GM18873 (cell line): Measurements from ENCODE around the gene MRPL2.
"Not testable (repeated sequence)": the region's sequence is repeated elsewhere in the genome, so short reads cannot be mapped to it uniquely, and the experiment has no call there.

Source experiments
- ATAC-seq: cut with Tn5 transposase; IDR thresholded peaks from one replicate; pipeline ENCODE4 v1.9.1; 2021; ENCODE audit warnings: mild to moderate bottlenecking, moderate library complexity, moderate number of reproducible peaks; ENCODE audit not compliant: unreplicated experiment, low FRiP score

MRPL2 gene

DNA sequence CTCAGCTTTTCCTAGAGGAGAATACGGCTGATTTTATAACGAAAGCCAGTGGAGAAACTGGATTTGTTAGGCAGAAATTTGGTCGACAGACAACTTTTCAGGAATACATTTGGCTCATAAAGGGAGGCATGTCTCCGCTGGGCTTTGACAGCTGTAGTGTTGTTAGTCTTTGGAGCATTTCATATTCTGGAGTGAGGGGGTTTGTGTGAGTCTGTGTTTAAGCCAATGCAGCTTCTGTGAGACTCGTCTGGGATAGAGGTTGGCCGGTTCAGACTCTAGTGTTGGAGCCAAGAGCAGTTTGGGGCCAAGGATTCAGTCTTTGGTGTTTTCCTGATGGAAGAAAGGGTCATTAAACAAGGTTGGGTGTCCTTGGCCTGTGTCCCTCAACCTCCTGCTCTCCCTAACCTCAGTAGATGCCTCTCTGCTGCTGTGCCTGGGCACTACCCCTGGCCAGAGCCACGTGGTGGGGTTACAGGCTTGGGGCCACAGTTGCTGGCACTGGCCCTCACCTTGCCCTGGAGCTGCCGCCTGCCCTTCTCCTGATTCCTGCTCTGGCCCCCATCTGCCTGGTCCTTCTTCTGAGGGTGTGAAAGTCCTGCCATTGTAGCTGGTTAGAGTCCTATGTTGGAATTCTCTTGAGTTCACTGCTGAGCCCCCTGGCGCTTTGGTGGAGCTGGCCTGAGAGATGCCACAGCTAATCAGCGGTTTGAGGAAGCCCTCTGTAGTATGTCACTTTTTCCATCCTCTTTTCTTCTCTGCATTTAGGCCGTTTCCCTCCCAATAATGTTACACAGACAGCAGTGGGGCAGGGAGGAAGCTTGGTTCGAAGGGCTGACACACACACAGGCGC, 23.8 kb upstream of the MRPL2 start:
- no peak for ATAC-seq

DNA sequence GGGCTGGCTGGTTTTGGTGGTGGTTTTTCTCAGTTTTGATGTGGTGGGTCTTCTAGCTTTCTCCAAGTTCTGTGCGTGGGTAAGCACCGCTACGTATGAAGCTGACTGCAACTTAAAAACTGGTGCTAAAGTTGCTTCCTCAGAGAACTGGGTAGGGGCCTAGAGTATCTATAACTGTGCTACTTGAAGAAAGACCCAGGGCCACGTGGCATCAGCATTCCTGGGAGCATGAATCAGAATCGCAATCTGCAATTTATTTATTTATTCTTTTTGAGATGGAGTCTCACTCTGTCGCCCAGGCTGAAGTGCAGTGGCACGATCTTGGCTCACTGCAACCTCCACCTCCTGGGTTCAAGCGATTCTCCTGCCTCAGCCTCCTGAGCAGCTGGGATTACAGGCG, 22.7 kb upstream of the MRPL2 start:
- ATAC-seq, result not testable (repeated sequence)

DNA sequence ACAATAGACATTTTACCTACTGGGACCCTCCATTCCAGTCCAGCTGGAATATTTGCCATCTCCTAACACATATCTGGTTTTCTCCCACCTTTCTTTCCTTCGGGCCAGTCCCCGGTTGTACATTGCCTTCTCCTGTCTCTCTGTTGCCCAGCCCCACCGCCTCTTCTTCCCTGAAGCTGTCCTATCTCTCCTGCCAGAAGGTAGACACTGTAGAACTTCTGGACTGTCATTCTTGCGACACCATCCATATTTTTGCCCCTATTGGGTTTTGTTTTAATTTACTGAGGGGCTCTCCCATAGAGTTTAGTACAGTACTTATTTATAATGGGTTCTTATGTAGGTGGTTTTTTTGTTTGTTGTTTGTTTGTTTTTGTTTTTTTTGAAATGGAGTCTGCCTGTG, 21.8 kb upstream of the MRPL2 start:
- ATAC-seq, result no peak

DNA sequence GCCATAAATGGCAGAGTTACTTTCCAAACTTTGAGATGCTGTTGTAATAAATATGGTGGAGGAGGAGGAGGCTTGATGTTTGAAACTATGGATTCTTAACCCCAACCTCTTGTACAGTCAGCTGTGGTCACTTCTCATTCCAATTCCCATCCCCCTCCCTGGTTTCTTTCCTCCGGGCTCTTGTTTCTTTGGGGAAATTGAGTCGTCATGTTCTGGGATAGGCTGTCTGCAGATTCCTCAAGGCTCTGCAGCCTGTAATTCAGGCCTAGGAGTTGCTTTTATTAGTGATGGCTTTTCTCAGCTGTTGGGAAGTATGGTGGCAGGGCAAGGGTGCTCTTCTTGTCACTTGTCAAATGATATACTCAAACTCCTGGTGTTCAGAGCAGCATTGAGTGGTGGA, 19.5 kb upstream of the MRPL2 start:
- no peak for ATAC-seq

DNA sequence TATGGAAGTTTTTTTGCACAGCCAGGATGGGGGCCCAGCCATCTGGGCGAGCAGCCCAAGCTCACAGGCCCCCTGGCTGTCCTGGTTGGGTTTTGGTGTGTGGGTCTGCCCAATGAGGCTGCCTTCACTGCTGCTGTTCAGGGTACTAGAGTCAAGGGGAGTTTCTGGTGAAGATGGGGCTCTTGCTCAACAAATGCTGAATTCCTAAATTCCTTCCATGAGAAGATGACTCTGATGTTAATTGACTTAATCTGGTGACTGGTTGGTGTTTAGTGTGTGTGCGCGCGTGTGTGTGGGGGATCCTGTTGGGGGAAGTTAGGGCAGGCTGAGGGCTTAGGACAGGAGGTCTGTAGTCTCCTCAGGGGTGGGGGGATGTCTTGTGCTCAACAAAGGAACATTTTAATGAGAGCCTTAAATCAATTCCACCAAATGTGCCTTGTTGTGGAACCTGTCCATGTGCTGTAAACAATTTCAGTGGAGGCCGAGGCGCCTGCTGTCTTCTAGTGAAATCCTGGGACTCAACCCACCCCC, 18.8 kb upstream of the MRPL2 start:
- ATAC-seq, result no peak

DNA sequence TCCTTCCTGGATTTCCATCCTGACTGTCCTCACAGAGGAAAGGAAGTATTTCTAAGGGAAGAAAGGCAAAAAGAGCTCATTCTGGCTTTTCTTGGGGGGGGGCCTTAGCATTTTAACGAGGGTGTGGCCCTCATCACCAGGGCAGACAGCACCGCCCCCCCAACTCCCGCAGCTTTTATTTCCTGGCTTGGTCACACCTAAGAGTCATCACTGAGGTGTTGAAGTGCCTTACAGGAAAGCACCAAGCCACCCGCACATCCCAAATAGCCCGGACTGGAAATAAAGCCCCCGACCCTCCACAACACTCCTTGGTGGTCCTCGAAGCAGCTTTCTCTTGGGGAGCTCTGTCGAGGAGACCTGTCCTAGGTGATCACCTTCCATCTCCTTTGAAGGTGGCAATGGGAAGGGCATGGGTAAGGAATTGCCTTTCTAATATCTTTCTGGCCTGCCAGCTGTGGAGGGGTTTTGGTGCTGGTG, 18.1 kb upstream of the MRPL2 start:
- no peak for ATAC-seq

DNA sequence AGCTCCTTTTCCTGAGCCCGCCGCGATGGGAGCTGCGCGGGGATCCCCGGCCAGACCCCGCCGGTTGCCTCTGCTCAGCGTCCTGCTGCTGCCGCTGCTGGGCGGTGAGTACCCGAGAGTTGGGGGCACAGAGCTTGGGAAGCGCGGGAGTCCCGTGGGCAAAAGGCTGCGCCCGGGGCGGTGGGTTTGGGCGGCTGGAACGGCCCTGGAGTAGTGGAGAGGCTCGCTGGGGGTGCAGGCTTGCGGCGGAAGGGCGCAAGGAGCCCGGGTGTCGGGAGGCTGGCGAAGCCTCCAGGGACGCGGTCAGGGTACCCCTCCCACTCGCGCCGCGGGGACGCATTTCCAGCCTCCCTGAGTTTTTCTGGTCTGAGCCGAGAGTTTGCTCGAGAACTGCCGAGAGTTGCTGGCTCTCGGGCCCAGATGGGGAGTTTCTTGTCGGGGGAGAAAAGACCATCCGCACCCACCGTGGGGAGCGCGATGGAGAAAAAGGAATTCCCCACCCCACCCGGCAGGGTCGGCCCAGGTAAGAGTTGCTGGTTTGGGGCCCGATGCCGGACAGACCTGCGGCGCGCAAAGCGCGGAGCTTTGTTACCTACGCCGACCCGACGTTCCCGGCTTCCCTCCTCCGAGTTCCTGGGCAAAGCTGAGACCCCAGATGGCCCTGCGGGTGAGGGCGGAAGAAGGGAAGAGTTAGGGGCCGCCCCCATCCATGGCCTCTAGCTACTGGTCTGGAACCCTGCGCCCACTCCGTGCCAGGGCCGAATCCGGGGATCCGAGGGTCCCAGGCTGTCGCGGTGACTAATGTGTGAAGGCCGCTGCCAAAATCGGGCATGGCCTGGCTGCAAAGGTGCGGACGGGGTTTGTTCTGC, 17.5 kb upstream of the MRPL2 start:
- no peak for ATAC-seq

DNA sequence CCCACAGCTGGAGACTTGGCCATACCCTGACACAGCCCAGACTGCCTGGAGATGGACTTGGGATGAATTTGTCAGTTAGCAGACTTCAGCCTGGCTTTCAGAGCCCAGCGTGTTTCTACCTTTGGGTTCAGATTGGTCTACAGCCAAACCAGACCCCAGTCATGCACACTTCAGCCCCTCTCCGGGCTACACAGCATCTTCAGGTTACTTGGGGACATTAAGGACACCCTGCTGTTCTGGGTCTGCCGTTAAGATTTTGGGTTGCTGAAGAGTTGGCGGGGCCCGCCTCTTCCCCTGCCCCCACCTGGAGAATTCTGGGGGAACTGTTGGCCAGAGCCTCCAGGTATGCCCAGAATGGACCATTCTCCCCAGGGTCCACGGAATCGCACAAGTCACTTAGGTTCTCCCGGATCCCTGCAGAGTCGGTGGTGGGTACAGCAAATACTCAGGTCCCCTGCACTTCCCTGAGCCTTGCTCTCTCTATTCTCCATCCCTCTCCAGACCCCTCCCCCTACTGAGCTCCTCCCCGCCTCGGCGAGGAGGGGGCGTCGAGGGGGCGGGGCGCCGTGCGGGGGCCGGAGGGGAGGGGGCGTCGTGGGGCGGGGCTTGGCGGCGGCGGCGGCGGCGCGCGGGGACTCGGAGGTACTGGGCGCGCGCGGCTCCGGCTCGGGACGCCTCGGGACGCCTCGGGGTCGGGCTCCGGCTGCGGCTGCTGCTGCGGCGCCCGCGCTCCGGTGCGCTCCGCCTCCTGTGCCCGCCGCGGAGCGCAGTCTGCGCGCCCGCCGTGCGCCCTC, 16.6 kb upstream of the MRPL2 start, which contains the start of gene PTK7:
PTK7 (plus strand) TSS at position 645 of the 794 bp plus-strand sequence. CDS start 175 bp downstream, outside the sequence.
- no peak for ATAC-seq

DNA sequence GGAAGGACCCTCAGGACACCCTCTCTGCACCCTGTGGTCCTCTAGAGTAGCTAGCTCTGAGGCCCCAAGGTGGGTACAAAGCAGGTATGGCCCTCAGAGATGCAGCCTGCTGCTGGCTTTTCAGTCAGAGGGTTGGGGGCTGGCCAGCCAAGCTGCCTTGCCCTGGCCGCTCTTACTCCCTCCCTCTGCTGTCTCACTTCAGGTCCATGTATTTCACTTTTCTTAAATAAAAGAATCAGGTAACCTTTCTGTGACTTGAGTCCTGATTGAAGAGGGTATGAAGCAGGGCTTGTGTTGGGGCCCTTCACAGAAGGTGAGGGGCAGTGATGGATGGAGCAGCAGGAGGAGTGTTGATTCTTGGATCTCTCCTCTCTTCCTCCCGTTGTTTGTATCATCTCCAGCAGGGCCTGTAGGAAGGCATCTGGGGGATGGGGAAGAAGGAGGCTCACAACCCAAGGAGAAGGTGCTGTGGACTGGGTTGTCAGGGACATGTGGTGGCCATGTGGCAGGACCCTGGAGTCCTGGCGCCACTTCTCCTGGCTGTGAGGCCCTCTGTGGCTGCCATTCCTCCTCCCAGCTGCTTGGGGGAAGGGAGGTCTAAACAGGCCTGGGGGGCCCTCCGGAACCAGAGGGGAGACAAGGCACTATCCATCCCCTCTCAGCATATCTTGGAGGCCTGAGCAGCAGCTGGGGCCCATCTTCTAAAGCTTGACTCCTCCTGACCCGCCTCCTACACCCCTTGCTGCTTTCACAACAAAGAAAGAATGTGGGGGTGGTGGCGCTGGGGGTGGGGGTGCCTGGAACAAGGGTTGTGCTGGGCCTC, 15.8 kb upstream of the MRPL2 start:
- no peak for ATAC-seq

DNA sequence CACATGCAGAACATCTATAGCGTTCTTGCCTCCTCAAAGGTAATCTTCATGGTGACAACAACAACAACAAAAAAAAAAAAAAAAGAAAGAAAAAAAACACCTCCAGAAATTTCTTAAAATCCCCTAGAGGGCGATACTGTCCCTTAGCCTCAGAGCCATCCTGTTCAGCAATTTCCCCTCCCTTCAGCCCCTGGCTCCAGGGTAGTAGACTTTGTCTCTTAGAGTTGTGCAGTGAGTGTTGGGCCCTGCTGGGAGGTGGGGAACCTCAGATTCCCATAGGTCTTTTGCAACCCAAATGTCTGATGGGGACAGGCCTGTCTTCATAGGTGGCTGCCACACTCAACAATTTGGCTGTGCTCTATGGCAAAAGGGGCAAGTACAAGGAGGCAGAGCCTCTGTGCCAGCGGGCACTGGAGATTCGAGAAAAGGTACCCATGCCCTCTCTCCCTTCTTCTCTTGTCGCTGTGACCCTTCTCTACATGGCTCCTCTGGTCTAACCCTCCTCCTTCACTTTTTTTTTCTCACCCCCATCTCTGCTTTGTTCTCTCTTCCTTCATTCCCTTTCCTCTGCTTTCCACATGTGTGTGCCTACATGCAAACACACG, 10.9 kb upstream of the MRPL2 start:
- no peak for ATAC-seq

DNA sequence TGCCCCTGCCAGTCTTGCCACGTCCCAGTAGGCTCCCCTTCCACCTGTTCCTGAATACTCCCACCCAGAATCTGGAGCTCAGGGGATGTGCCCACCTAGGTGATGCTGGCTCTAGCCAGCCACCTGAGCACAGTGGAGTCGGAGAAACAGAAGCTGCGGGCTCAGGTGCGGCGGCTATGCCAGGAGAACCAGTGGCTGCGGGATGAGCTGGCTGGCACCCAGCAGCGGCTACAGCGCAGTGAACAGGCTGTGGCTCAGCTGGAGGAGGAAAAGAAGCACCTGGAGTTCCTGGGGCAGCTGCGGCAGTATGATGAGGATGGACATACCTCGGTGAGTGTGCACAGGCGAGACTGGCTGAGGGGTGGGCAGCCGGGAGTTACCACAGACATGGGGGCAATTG, 3.6 kb upstream of the MRPL2 start:
- no peak for ATAC-seq

DNA sequence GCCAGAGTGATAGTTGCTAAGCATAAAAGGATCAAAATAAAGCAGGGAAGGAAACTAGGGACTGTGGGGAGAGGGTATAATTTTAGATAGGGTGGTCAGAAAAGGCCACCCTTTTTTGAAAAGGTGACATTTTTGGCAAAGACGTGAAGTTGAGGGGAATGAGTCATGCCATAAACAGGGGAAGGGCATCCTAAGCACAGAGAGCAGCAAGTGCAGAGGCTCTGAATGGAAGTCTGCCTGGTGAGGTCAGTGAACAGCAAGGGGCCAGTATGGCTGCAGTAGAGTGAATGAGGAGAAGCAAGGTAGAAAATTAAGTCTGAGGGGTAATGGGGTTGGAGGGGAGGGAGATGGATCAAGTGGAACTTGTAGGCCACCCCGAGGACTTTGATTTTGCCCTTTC, 2.6 kb upstream of the MRPL2 start:
- ATAC-seq, result no peak

DNA sequence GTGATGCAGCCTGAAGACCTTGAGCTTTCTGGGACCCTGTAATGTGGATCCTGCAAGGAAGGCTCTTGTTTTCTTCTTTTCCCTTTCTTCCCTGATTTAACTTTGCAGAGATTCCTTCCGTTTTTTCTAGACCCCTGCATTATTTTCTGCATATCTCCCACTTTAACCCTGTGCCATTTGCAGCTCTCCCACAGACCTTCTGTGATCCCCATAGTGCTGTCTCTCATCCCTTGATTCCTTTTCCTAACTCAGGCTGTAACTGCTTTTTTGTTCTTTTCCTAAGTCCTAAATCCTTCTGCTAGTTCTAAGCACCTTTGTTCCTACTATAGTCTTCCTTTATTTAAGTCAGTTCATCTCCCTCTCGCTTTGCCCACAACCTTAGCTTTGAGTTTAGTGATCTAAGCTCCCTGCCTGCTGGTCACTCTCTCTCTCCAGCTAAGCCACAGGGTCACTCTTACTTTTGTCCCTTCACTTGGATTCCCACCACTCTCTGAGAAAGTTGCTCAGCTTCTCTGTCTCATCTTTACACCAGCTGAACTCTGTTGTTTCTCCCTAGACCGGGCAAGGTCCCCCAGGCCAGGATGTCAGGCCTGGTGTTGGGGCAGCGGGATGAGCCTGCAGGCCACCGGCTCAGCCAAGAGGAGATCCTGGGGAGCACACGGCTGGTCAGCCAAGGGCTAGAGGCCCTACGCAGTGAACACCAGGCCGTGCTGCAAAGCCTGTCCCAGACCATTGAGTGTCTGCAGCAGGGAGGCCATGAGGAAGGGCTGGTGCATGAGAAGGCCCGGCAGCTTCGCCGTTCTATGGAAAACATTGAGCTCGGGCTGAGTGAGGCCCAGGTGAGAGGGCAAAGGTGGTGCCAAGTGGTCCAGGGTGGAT, 1.8 kb upstream of the MRPL2 start:
- no peak for ATAC-seq

DNA sequence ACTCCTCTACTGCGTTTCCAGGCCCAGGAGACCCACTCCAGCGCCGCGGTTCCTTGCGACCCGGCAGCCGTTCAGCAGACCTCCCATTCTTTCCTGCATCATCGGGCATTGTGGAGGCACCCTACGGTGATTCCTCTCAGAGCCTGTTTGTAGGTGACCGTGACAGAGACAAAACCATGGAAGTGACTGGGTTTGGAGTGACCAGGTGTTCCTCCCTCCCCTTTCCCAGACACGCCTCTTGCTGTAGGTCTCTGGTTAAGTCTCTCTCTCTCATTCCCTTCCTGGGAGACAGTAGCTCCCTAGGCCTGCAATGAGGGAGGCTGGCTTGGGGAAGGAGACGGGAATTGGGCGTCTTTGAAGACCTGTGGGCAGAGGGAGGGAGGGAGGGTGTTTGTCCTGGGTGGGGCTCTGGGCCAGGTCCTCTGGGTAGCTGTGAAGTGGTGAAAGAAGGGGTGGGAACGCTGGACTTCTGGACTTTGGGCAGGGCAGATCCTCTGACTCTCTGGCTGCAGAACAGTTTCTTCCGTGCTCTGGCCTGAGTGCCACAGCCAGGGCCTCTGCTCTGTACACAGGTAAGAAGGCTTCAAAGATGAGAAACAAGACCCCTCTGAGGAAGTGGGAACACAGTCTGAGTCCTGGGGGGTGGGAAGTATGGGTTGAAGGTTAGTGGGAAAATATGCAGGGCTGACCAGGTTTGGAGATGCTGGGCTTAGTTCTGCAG, 960 bp upstream of the MRPL2 start:
- no peak for ATAC-seq

DNA sequence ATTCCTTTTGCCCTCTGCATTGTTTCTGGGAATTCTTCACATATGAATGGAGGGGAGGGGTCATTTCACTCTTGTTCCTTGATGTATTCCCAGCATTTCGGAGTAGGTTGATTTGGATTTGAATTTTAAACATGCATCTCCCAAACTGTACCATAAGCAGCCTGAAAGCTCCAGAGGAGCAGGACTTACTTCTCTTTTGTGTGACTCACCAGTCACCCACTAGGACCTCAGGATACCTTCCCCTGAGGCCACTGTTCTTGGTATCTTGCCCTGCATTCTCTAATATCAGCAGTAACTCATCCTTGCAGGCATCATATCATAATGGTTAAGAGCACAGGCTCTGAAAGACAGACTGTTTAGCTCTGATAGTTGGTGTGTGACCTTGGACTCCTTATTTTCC, 703 bp downstream of the MRPL2 start:
- ATAC-seq, result no peak

DNA sequence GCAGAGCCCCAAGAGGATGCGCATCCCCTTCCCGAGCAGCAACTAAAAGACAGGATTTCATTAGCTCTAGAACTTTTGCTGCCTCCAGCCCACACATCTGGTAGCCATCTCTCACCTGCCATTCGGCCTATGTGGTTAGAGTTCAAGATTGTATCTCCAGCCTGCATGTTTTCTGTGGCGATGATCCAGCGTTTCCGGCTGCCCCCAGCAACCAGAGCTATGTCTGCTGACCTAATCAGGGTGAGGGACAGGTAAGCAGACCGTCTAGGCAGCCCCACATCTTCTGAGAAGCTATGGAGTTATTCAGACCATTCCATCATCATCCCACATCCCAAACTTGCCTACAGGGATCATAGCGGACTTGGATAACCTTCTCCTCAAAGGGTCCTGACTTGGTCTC, 3.3 kb downstream of the MRPL2 start:
- ATAC-seq, result no peak

DNA sequence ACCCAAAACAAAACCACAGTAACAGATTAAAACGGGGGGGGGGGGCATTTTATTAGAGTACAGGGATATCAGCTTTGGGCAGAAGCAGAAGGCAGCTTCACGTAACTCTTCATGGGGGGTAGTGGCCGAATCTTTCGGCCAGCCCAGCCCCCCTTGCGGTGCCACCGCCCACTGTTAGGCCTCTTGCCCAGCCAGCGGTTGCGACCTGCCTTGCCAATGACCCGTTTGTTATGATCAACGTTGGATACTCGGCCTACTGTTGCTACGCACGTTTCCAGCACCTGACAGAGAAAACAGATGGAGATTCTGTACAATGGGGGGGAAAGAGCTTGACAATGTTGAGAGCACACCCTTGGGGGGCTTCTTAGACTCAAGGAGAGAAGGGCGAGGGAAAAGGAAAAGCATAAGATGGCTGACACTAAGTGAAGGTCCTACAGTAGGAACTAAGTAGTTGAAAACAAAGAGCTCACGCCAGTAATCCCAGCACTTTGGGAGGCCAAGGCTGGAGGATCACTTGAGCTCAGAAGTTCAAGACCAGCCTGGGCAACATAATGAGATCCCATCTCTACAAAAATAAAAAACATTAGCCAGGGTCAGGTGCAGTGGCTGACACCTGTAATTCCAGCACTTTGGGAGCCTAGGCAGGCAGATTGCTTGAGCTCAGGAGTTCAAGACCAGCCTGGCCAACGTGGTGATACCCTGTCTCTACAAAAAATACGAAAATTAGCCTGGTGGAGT, 4.9 kb downstream of the MRPL2 start:
- no peak for ATAC-seq
